Loucy (cell line): ENCODE results near the gene SCFD2.

ENCODE experiments used
- H2AFZ ChIP-seq: fragments of 200-600 bp; sonication (generic); 2 replicates; pipeline ENCODE4 v1.6.0; 2016; ENCODE audit warnings: antibody characterized with exemption, mild to moderate bottlenecking, low read length, moderate library complexity
- H3F3A ChIP-seq: fragments of 200-600 bp; 2 replicates; pipeline ENCODE4 v1.6.0; 2016; ENCODE audit warnings: antibody characterized with exemption, low read depth, mild to moderate bottlenecking
- H3K27me3 ChIP-seq: fragments of 200-600 bp; sonication (generic); 2 replicates; pipeline ENCODE4 v1.6.1; 2014; ENCODE audit warnings: low read length, mild to moderate bottlenecking; ENCODE audit not compliant: insufficient read depth, poor library complexity, severe bottlenecking
- H3K36me3 ChIP-seq: fragments of 200-600 bp; sonication (generic); 2 replicates; pipeline ENCODE4 v1.6.1; 2016; ENCODE audit warnings: low read length; ENCODE audit not compliant: insufficient read depth
- H3K4me1 ChIP-seq: fragments of 200-600 bp; sonication (generic); 2 replicates; pipeline ENCODE4 v1.5.1; 2014; ENCODE audit warnings: low read length, mild to moderate bottlenecking; ENCODE audit not compliant: insufficient read depth, poor library complexity, severe bottlenecking
- H3K4me2 ChIP-seq: fragments of 200-600 bp; sonication (generic); 2 replicates; pipeline ENCODE4 v1.6.0; 2014; ENCODE audit warnings: antibody characterized with exemption, low read length, low read depth, mild to moderate bottlenecking; ENCODE audit not compliant: poor library complexity, severe bottlenecking
- H3K4me3 ChIP-seq: fragments of 200-600 bp; sonication (generic); 2 replicates; pipeline ENCODE4 v1.5.1; 2014; ENCODE audit warnings: low read length, mild to moderate bottlenecking, mixed read lengths; ENCODE audit not compliant: poor library complexity, severe bottlenecking
- H3K79me2 ChIP-seq: fragments of 200-600 bp; sonication (generic); 2 replicates; pipeline ENCODE4 v1.6.1; 2014; ENCODE audit warnings: low read length; ENCODE audit not compliant: insufficient read depth
- H3K9ac ChIP-seq: fragments of 200-600 bp; sonication (generic); 2 replicates; pipeline ENCODE4 v1.6.0; 2014; ENCODE audit warnings: mild to moderate bottlenecking, low read depth, low read length, moderate library complexity; ENCODE audit not compliant: poor library complexity, severe bottlenecking
- H3K9me2 ChIP-seq: fragments of 200-600 bp; sonication (generic); replicated peaks from 2 replicates; pipeline ENCODE4 v1.6.1; 2016; ENCODE audit warnings: low read depth, low read length, mixed read lengths
- H3K9me3 ChIP-seq: fragments of 200-600 bp; sonication (generic); 2 replicates; pipeline ENCODE4 v1.6.1; 2014; ENCODE audit warnings: mild to moderate bottlenecking, antibody characterized with exemption, low read length, low read depth; ENCODE audit not compliant: insufficient read depth
- H4K20me1 ChIP-seq: fragments of 200-600 bp; sonication (generic); 2 replicates; pipeline ENCODE4 v1.6.0; 2014; ENCODE audit warnings: antibody characterized with exemption, low read length, mild to moderate bottlenecking; ENCODE audit not compliant: insufficient read depth, poor library complexity, severe bottlenecking
- CTCF ChIP-seq: fragments of 200-600 bp; sonication (generic); conservative IDR thresholded peaks from 2 replicates; pipeline ENCODE4 v1.5.1; 2014; ENCODE audit warnings: mild to moderate bottlenecking, antibody characterized with exemption, low read length
- EZH2phosphoT487 ChIP-seq: fragments of 200-600 bp; IDR thresholded peaks from 2 replicates; pipeline ENCODE4 v1.6.1; 2018; ENCODE audit warnings: antibody characterized with exemption, mild to moderate bottlenecking, moderate library complexity, borderline replicate concordance

Gene SCFD2

GRCh38 chr4:52884994-52885393, 480.9 kb downstream of the SCFD2 start:
- H3K9ac ChIP-seq: no peak overlapping the region
- no peaks in the 10 kb centered on the region for H3F3A ChIP-seq
- H2AFZ ChIP-seq: no peak overlapping the region
- H3K79me2 ChIP-seq: no peaks in the 10 kb centered on the region
- no peaks in the 10 kb centered on the region for H3K27me3 ChIP-seq
- TF ChIP-seq EZH2phosphoT487: no peak
- no peak for TF ChIP-seq CTCF
- no peak overlapping the region for H3K4me3 ChIP-seq
- H3K9me3 ChIP-seq: peaks cover 8% of the 10 kb centered on the region; the same call in 1 of the 2 replicates
- H3K9me2 ChIP-seq: no peaks in the 10 kb centered on the region
- peaks cover 10% of the 10 kb centered on the region for H3K4me1 ChIP-seq
- no peaks in the 10 kb centered on the region for H4K20me1 ChIP-seq
- H3K36me3 ChIP-seq: no peaks in the 10 kb centered on the region
- no peak overlapping the region for H3K4me2 ChIP-seq

GRCh38 chr4:52883707-52884669, 481.9 kb downstream of the SCFD2 start:
- Histone ChIP-seq H3K9ac (no peak overlapping the region), H3K4me2 (no peak overlapping the region), H3K36me3 (no peaks in the 10 kb centered on the region), H3K4me1 (peaks cover 10% of the 10 kb centered on the region), H3K9me2 (no peaks in the 10 kb centered on the region), H3K27me3 (no peaks in the 10 kb centered on the region), H3F3A (no peaks in the 10 kb centered on the region), H3K79me2 (no peaks in the 10 kb centered on the region), H3K4me3 (no peak overlapping the region), H2AFZ (no peak overlapping the region), H4K20me1 (no peaks in the 10 kb centered on the region), H3K9me3 (peaks cover 8% of the 10 kb centered on the region; the same call in 1 of the 2 replicates)
- TF ChIP-seq EZH2phosphoT487 (no peak), CTCF (no peak)

GRCh38 chr4:52883183-52883621, 482.7 kb downstream of the SCFD2 start:
- H3K9ac ChIP-seq: no peak overlapping the region
- H3K4me2 ChIP-seq: no peak overlapping the region
- H3K9me3 ChIP-seq: peaks cover 8% of the 10 kb centered on the region; the same call in 1 of the 2 replicates
- H3K79me2 ChIP-seq: no peaks in the 10 kb centered on the region
- H3K36me3 ChIP-seq: no peaks in the 10 kb centered on the region
- TF ChIP-seq CTCF (no peak), EZH2phosphoT487 (no peak)
- no peaks in the 10 kb centered on the region for H3K9me2 ChIP-seq
- no peak overlapping the region for H2AFZ ChIP-seq
- H3K4me1 ChIP-seq: peaks cover 10% of the 10 kb centered on the region
- H3F3A ChIP-seq: no peaks in the 10 kb centered on the region
- no peak overlapping the region for H3K4me3 ChIP-seq
- no peaks in the 10 kb centered on the region for H3K27me3 ChIP-seq
- no peaks in the 10 kb centered on the region for H4K20me1 ChIP-seq
